ENCODE results near the gene VPS54. TPM values are rescaled to one million over a fixed set of nuclear protein-coding genes. Genes with fewer than 3 reads are reported as not detected.

VPS54 gene
- polyA plus RNA-seq, 1 of the 3 experiments (the other 2 are of a cell fraction) = 5.3 TPM

DNA sequence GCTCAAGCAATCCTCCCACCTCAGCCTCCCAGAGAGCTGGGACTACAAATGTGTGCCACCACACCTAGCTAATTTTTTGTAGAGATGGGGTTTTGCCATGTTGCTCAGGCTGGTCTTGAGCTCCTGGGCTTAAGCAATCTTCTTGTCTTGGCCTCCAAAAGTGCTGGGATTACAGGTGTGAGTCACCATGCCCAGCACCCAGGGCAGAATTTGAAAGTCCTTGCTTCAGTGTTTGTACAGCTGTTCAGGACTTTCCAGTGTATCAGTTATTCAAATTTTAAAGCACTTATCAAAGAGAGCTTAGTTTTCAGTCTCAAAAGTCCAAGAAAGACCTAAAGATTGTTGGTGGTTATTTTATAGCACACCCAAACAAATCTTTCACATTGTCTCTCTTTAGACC lies 43.6 kb upstream of the VPS54 start:
- Histone ChIP-seq H3K27ac (ENCODE audit: low read depth in 2 of 2, low read length in 1 of 2) (peak overlapping the region in 1 of 2 experiments; percentile 78; a peak in 2 of 4 replicates), H3K36me3 (replicated peaks in 1 of 2; ENCODE audit: control insufficient read depth in 1 of 2, insufficient read depth in 2 of 2, low read length in 1 of 2) (no peaks in the 10 kb centered on the region), H3K4me3 (ENCODE audit: low read depth in 2 of 2, low read length in 1 of 2) (no peak overlapping the region), H3K4me2 (no peak overlapping the region), H3K9me3 (no peaks in the 10 kb centered on the region), H3F3A (replicated peaks; ENCODE audit: insufficient read depth) (peaks cover 6% of the 10 kb centered on the region), H4K20me1 (ENCODE audit: insufficient read depth) (no peaks in the 10 kb centered on the region), H3K9ac (no peak overlapping the region), H3K79me2 (ENCODE audit: insufficient read depth) (no peaks in the 10 kb centered on the region), H3K9me2 (no peaks in the 10 kb centered on the region), H2AFZ (ENCODE audit: low read depth) (no peak overlapping the region), H3K27me3 (ENCODE audit: insufficient read depth) (no peaks in the 10 kb centered on the region), H3K4me1 (ENCODE audit: control insufficient read depth in 1 of 2, insufficient read depth in 2 of 2, low read depth in 1 of 2, low read length in 1 of 2) (peaks cover 0 to 9% of the 10 kb centered on the region in 2 experiments; a peak in 2 of 4 replicates)
- POLR2A ChIA-PET = no interaction called here
- no peak for DNase-seq
- TF ChIP-seq TCF12 (IDR thresholded peaks at IDR 0.05) (peak; percentile 56; the same call in 1 of the 2 replicates), ELF1 (IDR thresholded peaks at IDR 0.05) (no peak), FOSL2 (IDR thresholded peaks at IDR 0.05; ENCODE audit: borderline replicate concordance, low read depth) (peak; percentile 31; the same call in 1 of the 2 replicates)
- TF ChIP-seq, protein P1, sequence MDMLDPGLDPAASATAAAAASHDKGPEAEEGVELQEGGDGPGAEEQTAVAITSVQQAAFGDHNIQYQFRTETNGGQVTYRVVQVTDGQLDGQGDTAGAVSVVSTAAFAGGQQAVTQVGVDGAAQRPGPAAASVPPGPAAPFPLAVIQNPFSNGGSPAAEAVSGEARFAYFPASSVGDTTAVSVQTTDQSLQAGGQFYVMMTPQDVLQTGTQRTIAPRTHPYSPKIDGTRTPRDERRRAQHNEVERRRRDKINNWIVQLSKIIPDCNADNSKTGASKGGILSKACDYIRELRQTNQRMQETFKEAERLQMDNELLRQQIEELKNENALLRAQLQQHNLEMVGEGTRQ (IDR thresholded peaks at IDR 0.05; ENCODE audit: borderline replicate concordance, low read depth, low read length) = no peak
- TF ChIP-seq, protein P2, sequence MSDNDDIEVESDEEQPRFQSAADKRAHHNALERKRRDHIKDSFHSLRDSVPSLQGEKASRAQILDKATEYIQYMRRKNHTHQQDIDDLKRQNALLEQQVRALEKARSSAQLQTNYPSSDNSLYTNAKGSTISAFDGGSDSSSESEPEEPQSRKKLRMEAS (IDR thresholded peaks at IDR 0.05; ENCODE audit: low read depth) = no peak
- TF ChIP-seq, protein P3, sequence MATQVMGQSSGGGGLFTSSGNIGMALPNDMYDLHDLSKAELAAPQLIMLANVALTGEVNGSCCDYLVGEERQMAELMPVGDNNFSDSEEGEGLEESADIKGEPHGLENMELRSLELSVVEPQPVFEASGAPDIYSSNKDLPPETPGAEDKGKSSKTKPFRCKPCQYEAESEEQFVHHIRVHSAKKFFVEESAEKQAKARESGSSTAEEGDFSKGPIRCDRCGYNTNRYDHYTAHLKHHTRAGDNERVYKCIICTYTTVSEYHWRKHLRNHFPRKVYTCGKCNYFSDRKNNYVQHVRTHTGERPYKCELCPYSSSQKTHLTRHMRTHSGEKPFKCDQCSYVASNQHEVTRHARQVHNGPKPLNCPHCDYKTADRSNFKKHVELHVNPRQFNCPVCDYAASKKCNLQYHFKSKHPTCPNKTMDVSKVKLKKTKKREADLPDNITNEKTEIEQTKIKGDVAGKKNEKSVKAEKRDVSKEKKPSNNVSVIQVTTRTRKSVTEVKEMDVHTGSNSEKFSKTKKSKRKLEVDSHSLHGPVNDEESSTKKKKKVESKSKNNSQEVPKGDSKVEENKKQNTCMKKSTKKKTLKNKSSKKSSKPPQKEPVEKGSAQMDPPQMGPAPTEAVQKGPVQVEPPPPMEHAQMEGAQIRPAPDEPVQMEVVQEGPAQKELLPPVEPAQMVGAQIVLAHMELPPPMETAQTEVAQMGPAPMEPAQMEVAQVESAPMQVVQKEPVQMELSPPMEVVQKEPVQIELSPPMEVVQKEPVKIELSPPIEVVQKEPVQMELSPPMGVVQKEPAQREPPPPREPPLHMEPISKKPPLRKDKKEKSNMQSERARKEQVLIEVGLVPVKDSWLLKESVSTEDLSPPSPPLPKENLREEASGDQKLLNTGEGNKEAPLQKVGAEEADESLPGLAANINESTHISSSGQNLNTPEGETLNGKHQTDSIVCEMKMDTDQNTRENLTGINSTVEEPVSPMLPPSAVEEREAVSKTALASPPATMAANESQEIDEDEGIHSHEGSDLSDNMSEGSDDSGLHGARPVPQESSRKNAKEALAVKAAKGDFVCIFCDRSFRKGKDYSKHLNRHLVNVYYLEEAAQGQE (IDR thresholded peaks at IDR 0.05; ENCODE audit: low read depth, low read length) = no peak
- CTCF ChIA-PET = interaction anchor here (1.2 kb wide), 1 partner anchor 13 kb away, joined by 5 read pairs; no protein-coding TSS in a partner anchor

DNA sequence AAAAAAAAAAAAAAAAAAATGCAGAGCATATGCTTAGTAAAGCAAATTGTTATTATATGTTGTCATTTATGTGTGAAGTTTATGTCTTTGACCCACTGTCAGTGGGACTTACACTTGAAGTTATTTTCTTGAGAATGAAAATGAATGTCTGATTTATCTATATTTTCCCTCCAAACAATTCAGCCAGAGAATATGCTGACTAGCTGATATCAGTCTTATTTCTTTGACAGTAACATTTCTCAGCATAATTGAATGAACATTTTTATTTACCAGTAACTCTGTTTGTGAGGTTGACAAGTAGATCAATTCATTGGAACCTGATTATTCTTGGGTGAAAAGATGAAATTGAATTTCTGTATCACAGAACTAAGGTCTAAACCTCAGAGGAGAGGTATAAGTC lies 40.0 kb upstream of the VPS54 start:
- H3K4me2 ChIP-seq = no peak overlapping the region
- H3K9me3 ChIP-seq = no peaks in the 10 kb centered on the region
- H3K9me2 ChIP-seq = no peaks in the 10 kb centered on the region
- H3K4me1 ChIP-seq (ENCODE audit: control insufficient read depth in 1 of 2, insufficient read depth in 2 of 2, low read depth in 1 of 2, low read length in 1 of 2) = peaks cover 0 to 6% of the 10 kb centered on the region in 2 experiments; a peak in 3 of 4 replicates
- no peak overlapping the region for H3K27ac ChIP-seq (ENCODE audit: low read depth in 2 of 2, low read length in 1 of 2)
- no peaks in the 10 kb centered on the region for H3F3A ChIP-seq (replicated peaks; ENCODE audit: insufficient read depth)
- DNase-seq = no peak
- H3K79me2 ChIP-seq (ENCODE audit: insufficient read depth) = no peaks in the 10 kb centered on the region
- H2AFZ ChIP-seq (ENCODE audit: low read depth) = no peak overlapping the region
- H3K4me3 ChIP-seq (ENCODE audit: low read depth in 2 of 2, low read length in 1 of 2) = no peak overlapping the region
- no peaks in the 10 kb centered on the region for H3K36me3 ChIP-seq (replicated peaks in 1 of 2; ENCODE audit: control insufficient read depth in 1 of 2, insufficient read depth in 2 of 2, low read length in 1 of 2)
- no peak overlapping the region for H3K9ac ChIP-seq
- ChIA-PET CTCF (interaction anchor here (1.8 to 2.6 kb wide), 2 partner anchors 9 to 271 kb away, joined by 4 to 9 read pairs; no protein-coding TSS in a partner anchor), POLR2A (no interaction called here)
- TF ChIP-seq NRF1 (IDR thresholded peaks at IDR 0.05; ENCODE audit: low read depth, low read length) = no peak
- TF ChIP-seq JUND (IDR thresholded peaks at IDR 0.05) = no peak
- TF ChIP-seq GATA2 (CRISPR knock-in tag; IDR thresholded peaks at IDR 0.05) = no peak
- no peak for TF ChIP-seq RFX5 (IDR thresholded peaks at IDR 0.05; ENCODE audit: low read length)
- TF ChIP-seq, protein P4, sequence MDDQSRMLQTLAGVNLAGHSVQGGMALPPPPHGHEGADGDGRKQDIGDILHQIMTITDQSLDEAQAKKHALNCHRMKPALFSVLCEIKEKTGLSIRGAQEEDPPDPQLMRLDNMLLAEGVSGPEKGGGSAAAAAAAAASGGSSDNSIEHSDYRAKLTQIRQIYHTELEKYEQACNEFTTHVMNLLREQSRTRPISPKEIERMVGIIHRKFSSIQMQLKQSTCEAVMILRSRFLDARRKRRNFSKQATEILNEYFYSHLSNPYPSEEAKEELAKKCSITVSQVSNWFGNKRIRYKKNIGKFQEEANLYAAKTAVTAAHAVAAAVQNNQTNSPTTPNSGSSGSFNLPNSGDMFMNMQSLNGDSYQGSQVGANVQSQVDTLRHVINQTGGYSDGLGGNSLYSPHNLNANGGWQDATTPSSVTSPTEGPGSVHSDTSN (IDR thresholded peaks at IDR 0.05) = no peak
- TF ChIP-seq RCOR1 (IDR thresholded peaks at IDR 0.05; ENCODE audit: low read length) = no peak
- TF ChIP-seq EZH2phosphoT487 (IDR thresholded peaks at IDR 0.05; ENCODE audit: borderline replicate concordance, low read depth) = no peak
- TF ChIP-seq, protein P3 (IDR thresholded peaks at IDR 0.05; ENCODE audit: low read depth, low read length) = no peak
- TF ChIP-seq EP300 (IDR thresholded peaks at IDR 0.05; ENCODE audit: borderline replicate concordance in 1 of 2, low read depth in 1 of 2, low read length in 1 of 2) = no peak
- TF ChIP-seq, protein P5, sequence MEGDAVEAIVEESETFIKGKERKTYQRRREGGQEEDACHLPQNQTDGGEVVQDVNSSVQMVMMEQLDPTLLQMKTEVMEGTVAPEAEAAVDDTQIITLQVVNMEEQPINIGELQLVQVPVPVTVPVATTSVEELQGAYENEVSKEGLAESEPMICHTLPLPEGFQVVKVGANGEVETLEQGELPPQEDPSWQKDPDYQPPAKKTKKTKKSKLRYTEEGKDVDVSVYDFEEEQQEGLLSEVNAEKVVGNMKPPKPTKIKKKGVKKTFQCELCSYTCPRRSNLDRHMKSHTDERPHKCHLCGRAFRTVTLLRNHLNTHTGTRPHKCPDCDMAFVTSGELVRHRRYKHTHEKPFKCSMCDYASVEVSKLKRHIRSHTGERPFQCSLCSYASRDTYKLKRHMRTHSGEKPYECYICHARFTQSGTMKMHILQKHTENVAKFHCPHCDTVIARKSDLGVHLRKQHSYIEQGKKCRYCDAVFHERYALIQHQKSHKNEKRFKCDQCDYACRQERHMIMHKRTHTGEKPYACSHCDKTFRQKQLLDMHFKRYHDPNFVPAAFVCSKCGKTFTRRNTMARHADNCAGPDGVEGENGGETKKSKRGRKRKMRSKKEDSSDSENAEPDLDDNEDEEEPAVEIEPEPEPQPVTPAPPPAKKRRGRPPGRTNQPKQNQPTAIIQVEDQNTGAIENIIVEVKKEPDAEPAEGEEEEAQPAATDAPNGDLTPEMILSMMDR (IDR thresholded peaks at IDR 0.05) = no peak
- no peak for TF ChIP-seq TCF12 (IDR thresholded peaks at IDR 0.05)
- TF ChIP-seq RAD21 (IDR thresholded peaks at IDR 0.05; ENCODE audit: low read length) = no peak
- no peaks in the 10 kb centered on the region for H4K20me1 ChIP-seq (ENCODE audit: insufficient read depth)
- no peaks in the 10 kb centered on the region for H3K27me3 ChIP-seq (ENCODE audit: insufficient read depth)
